Caki2 (cell line): Measurements from ENCODE around the gene TRMU. TPM values are rescaled to one million over a fixed set of nuclear protein-coding genes. Genes with fewer than 3 reads are reported as not detected.

Source experiments
- DNase-seq: peaks from one replicate; pipeline ENCODE4 v3.0.0-alpha.2; 2015; ENCODE audit warnings: low read depth
- in situ Hi-C: cut with HindIII; loops from 2 replicates; pipeline ENCODE4 v1.10.0; 2016; ENCODE audit warnings: low sequenced_read_pairs, low pct_unique_long_range_greater_than_20kb, mixed read lengths
- total RNA-seq: library from RNA; depleted of rRNA; stranded (reverse); fragments of >200 nt; shearing (Covaris generic); gene quantifications from 2 replicates; pipeline ENCODE4 v1.2.3, GENCODE V29; 2014; ENCODE audit warnings: low replicate concordance

Gene TRMU
- total RNA-seq, 1 experiment from 2014 or later: 65.1 TPM

GRCh38 chr22:46351131-46351735, 15.7 kb downstream of the TRMU start:
- no peak for DNase-seq
- in situ Hi-C loops: no loop called here

GRCh38 chr22:46351767-46352166, 16.3 kb downstream of the TRMU start:
- in situ Hi-C loops: no loop called here

GRCh38 chr22:46352276-46352675, 16.8 kb downstream of the TRMU start:
- no peak for DNase-seq
- in situ Hi-C loops: no loop called here

More at GRCh38 chr22:46351767-46352166, 16.3 kb downstream of the TRMU start:
- no peak for DNase-seq

GRCh38 chr22:46352691-46353386, 17.3 kb downstream of the TRMU start:
- peak; percentile 73 for DNase-seq
- in situ Hi-C loops: no loop called here

GRCh38 chr22:46353483-46354105, 18.1 kb downstream of the TRMU start:
- DNase-seq: no peak
- in situ Hi-C loops: no loop called here

GRCh38 chr22:46354176-46354992, 18.9 kb downstream of the TRMU start:
- in situ Hi-C loops: no loop called here
- no peak for DNase-seq

GRCh38 chr22:46354993-46355305, 19.4 kb downstream of the TRMU start:
- DNase-seq: no peak
- in situ Hi-C loops: no loop called here

- in situ Hi-C loops: no loop called here
- peak; percentile 74 for DNase-seq
Measured at GRCh38 chr22:46355369-46355995, 20.0 kb downstream of the TRMU start.

- in situ Hi-C loops: no loop called here
- no peak for DNase-seq
Measured at GRCh38 chr22:46355996-46356471, 20.5 kb downstream of the TRMU start.

- no peak for DNase-seq
- in situ Hi-C loops: no loop called here
Measured at GRCh38 chr22:46356496-46357480, 21.3 kb downstream of the TRMU start.

GRCh38 chr22:46357711-46358520, 22.4 kb downstream of the TRMU start:
- in situ Hi-C loops: no loop called here
- DNase-seq: no peak

- in situ Hi-C loops: no loop called here
- DNase-seq: no peak
Measured at GRCh38 chr22:46358766-46359165, 23.3 kb downstream of the TRMU start.

GRCh38 chr22:46359362-46359761, 23.8 kb downstream of the TRMU start:
- DNase-seq: no peak
- in situ Hi-C loops: no loop called here

GRCh38 chr22:46360097-46360496, 24.6 kb downstream of the TRMU start:
- no peak for DNase-seq
- in situ Hi-C loops: no loop called here

GRCh38 chr22:46360891-46361290, 25.4 kb downstream of the TRMU start:
- in situ Hi-C loops: no loop called here
- no peak for DNase-seq

GRCh38 chr22:46361826-46362202, 26.3 kb downstream of the TRMU start:
- DNase-seq: no peak
- in situ Hi-C loops: no loop called here
